Measurements from ENCODE around the gene NOL7. TPM values are rescaled to one million over a fixed set of nuclear protein-coding genes. Genes with fewer than 3 reads are reported as not detected.

Gene NOL7
- polyA plus RNA-seq, 1 donor = 89.6 TPM

DNA sequence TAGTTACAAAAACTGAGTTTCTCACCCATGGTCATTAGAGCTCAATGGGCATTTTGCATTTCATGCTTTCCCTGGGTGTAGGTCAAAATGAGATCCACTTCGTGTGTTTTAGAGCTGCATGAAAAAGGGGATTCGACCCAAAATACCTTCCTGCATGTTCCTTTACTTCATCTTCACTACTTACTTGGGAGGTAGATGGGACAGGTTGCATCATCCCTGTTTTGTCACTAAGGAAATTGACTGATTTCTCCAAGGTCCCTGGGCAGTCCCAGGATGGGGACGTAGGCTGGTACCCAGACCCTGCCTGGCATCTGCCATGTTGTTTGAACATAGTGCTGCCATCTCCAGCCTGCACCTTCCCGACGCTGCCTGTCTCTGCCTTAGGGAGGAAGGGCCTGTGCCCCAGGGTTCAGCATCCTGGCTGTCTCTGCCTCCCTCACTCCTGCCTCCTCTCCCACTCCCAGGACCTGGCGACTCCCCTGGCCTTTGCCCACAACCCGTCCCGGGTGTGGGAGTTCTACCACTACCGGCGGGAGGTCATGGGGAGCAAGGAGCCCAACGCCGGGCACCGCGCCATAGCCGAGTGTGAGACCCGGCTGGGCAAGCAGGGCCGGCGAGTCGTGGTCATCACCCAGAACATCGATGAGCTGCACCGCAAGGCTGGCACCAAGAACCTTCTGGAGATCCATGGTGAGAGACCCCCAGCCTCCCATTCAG, 23.8 kb upstream of the NOL7 start:
- no peak for DNase-seq

- DNase-seq = no peak
These were observed 22.0 kb upstream of the NOL7 start for GRCh38 chr6:13593103-13593502.

GRCh38 chr6:13593720-13594119, 21.4 kb upstream of the NOL7 start:
- no peak for DNase-seq

DNA sequence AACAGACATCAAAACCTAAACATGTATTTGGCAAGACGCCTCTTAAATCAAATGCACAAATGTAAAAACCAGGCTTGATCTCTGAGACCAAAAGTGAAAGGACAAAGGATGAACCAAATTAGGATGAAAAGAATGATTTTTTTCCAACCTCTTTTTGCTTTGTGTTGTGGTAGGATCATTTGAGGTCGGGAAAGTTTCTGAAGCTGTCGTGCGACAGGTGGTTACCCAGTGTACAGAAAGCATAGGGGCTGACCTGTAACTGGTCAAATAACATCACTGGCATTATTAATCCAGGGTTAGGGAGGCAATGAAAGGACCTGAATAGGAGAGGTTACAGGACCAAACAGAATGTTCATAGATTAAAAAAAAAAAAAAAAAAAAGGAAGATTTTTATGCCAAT, 18.1 kb upstream of the NOL7 start:
- DNase-seq = no peak

GRCh38 chr6:13600036-13600435, 15.1 kb upstream of the NOL7 start:
- no peak for DNase-seq

DNA sequence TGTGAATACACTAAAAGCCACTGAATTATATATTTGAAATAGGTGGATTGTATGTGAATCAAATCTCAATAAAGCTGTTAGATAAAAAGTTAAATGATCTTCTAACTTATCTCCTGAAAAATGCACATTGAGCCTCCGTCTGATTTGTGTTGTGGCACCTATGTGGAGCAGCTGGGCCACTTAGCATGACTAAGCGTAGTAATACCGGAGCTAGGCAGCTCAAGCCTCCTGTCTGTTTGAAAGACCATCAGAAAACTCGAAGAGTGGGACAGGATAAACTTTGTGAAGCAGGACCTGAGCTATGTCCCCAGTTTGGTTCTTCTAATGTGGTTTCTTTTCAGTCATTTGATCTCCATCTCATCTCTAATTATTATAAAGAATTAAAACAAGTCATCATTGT, 11.0 kb upstream of the NOL7 start:
- DNase-seq = no peak

- no peak for DNase-seq
These were observed 10.4 kb upstream of the NOL7 start for GRCh38 chr6:13604546-13605416.

- no peak for DNase-seq
These were observed 9.5 kb upstream of the NOL7 start for GRCh38 chr6:13605634-13606033.

DNA sequence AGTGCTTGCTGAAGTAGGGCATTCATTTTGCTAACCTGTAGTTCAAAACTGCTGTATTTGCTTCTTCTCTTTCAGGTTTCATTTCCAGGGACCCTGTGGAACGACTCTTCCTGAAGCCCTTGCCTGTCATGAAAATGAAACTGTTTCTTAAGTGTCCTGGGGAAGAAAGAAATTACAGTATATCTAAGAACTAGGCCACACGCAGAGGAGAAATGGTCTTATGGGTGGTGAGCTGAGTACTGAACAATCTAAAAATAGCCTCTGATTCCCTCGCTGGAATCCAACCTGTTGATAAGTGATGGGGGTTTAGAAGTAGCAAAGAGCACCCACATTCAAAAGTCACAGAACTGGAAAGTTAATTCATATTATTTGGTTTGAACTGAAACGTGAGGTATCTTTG, 3.4 kb upstream of the NOL7 start:
- DNase-seq = no peak

GRCh38 chr6:13613029-13613594, 2.0 kb upstream of the NOL7 start:
- DNase-seq = no peak

- DNase-seq = no peak
These were observed 809 bp upstream of the NOL7 start for GRCh38 chr6:13614126-13614925.

DNA sequence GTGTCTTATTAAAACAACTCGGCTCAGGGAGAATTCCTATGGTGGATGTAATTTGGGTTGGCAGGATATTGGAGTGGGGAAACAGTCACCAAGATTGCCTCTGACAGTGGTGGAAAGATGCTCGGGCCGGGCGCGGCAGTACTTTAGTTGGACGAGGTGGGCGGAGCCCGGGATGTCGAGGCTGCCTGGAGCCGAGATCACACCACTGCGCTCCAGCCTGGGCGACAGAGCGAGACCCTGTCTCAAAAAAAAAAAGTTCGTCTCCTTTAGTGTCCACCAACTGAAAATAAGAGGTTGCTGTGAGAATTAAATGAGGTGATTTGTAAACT, 621 bp downstream of the NOL7 start:
- DNase-seq = peak; percentile 25

- no peak for DNase-seq
These were observed 1.9 kb downstream of the NOL7 start for GRCh38 chr6:13617066-13617465.

DNA sequence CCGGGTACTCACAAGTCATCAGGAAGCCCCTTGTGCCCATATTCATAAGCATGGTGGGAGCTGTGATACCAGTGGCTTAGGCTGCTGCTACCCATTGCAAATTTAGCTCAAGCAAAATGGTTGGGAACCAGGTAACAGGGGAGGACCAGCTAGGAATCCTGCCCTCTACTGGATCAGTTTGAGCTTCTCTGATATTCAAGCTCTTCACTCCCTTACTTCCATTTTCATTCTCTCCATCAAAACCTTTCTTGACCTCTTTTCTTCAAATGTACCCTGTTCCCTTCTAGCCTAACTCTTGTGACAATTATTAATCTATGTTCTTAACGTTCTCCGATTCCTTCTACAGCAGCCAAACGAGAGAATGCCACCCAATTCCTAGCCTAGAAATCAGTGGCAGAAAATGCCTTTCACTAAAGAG, 9.7 kb downstream of the NOL7 start:
- no peak for DNase-seq

DNA sequence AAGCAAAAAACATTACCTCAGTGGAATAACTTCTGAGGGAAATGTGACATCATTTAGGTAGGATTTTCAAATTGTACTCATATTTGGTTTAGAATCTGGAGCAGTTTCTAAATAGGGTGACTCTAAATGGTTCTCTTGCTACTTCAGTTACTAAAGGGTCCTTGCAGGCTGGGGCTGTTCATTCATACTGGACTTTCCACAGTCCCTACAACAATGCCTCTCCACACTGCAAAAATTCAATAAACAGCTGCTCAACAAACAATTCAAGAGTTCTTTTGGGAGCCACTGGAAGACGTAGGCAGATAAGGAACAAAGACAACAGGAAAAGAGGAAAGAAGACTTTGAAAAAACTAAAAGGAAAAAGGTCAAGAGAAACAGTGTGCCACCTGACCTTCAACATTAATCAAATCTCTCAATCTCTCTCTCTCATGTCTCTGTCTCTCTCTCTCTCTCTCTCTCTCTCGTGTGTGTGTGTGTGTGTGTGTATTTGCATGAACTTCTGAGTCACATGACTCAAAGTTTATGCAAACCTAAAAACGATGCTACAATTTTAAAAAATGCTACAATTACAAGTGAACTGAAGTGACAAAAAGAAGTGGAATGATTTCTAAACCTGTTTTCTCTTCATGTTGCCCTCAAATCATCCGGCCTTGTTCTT, 14.5 kb downstream of the NOL7 start:
- DNase-seq = no peak

DNA sequence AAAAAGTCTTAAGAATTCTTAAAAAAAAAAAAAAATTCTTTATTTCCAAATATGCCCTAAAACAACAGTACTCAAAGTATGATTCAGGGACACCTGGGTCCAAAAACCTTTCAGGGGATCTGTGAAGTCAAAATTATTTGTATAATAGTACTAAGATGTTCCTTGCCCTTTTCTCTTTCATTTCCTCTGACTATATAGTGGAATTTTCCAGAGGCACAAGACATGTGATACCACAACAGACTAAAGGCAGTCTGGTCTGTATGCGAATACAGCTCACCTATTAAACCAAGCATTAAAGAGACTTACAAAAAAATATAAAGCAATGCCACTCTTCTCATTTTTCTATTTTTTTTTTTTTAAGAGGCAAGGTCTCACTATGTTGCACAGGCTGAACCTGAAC, 15.4 kb downstream of the NOL7 start:
- no peak for DNase-seq

GRCh38 chr6:13633343-13633742, 18.2 kb downstream of the NOL7 start:
- no peak for DNase-seq

GRCh38 chr6:13635948-13636658, 21.0 kb downstream of the NOL7 start:
- DNase-seq = no peak

GRCh38 chr6:13638014-13638413, 22.9 kb downstream of the NOL7 start:
- DNase-seq = no peak

GRCh38 chr6:13638626-13639025, 23.5 kb downstream of the NOL7 start:
- no peak for DNase-seq

DNA sequence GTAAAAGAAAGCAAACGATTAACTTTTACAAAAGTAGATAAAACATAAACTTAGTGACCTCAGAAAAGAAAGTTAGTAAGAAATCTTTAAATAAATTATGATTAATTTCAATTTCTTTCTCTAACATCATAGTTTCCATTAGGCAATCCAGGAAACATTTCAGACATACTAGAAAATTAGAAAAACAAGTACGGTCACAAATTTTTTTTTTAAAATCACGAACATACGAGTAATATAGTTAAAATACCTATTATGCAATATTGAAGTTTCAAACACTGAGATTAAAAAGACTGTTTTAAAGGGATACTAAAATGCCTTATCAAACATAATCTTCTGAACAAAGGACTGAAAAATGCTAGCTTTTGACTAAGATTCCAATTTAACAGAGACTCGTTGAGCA, 26.2 kb downstream of the NOL7 start:
- no peak for DNase-seq

Data from left kidney (tissue), 2 donors.